C4-2B (cell line): ENCODE results near the gene MRPL11.
"Not testable (repeated sequence)": the region's sequence is repeated elsewhere in the genome, so short reads cannot be mapped to it uniquely, and the experiment has no call there.

Source experiments
- H3K27ac ChIP-seq: fragments of 450-650 bp; 2 replicates; pipeline ENCODE4 v1.5.1; 2017
- CTCF ChIP-seq: fragments of 450-650 bp; conservative IDR thresholded peaks from 2 replicates; pipeline ENCODE4 v1.5.1; 2017; ENCODE audit warnings: mild to moderate bottlenecking
- ZFX ChIP-seq: fragments of 450-650 bp; IDR thresholded peaks from 2 replicates; pipeline ENCODE4 v1.6.1; 2017

The MRPL11 gene

GRCh38 chr11:66466225-66467033, 27.8 kb upstream of the MRPL11 start, which contains the start of gene PELI3:
Gene PELI3, plus strand, starts transcription at chr11:66466905. Its CDS starts 1,224 bp downstream, at chr11:66468129.
- H3K27ac ChIP-seq, result peak within 1 kb of the TSS; percentile 68
- TF ChIP-seq CTCF, result no peak
- no peak for TF ChIP-seq ZFX

- H3K27ac ChIP-seq, result no peak overlapping the region
- TF ChIP-seq ZFX (no peak), CTCF (no peak)
Observed at GRCh38 chr11:66465373-66466224, 27.0 kb upstream of the MRPL11 start.

GRCh38 chr11:66464916-66465315, 26.3 kb upstream of the MRPL11 start:
- no peak overlapping the region for H3K27ac ChIP-seq
- TF ChIP-seq CTCF, result no peak
- TF ChIP-seq ZFX, result no peak

- H3K27ac ChIP-seq, result not testable (repeated sequence)
Observed at GRCh38 chr11:66464116-66464515, 25.5 kb upstream of the MRPL11 start.

GRCh38 chr11:66462911-66463310, 24.3 kb upstream of the MRPL11 start:
- TF ChIP-seq ZFX (no peak), CTCF (no peak)
- no peak overlapping the region for H3K27ac ChIP-seq

GRCh38 chr11:66462010-66462409, 23.4 kb upstream of the MRPL11 start:
- TF ChIP-seq ZFX (no peak), CTCF (no peak)
- no peak overlapping the region for H3K27ac ChIP-seq

GRCh38 chr11:66459138-66459778, 20.6 kb upstream of the MRPL11 start:
- TF ChIP-seq ZFX (no peak), CTCF (no peak)
- no peak overlapping the region for H3K27ac ChIP-seq
